DOHH2 (cell line): ENCODE measurements around the gene CACNA2D3.

Experiments used
- EZH2phosphoT487 ChIP-seq: fragments of 200-600 bp; sonication (generic); IDR thresholded peaks from 2 replicates; pipeline ENCODE4 v1.6.1; 2017; ENCODE audit warnings: borderline replicate concordance, mild to moderate bottlenecking, antibody characterized with exemption, low read length, moderate library complexity, mixed read lengths
- TF ChIP-seq, protein P1 (sequence below): fragments of 200-600 bp; sonication (generic); IDR thresholded peaks from one replicate; pipeline ENCODE4 v1.5.1; 2014; ENCODE audit warnings: antibody characterized with exemption, mild to moderate bottlenecking, low read depth, low read length; ENCODE audit not compliant: poor library complexity, severe bottlenecking

DNA sequence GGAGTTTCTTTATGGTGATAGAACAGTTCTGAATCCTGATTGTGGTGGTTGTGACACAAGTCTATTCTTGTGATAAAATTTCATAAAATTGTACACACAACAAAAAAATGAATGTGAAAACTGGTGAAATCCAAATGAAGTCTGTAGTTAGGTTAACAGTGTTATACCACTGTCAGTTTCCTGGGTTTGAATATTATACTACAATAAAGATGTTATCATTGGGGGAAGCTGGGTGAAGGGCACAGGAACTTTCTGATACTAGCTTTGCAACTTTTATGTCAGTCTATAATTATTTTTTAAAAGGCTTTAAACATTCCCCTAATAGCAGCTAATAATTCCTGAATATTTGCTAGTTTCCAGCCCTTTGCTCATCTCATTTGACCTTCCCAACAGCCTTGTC lies 485.7 kb downstream of the CACNA2D3 start:
- TF ChIP-seq, protein P1, sequence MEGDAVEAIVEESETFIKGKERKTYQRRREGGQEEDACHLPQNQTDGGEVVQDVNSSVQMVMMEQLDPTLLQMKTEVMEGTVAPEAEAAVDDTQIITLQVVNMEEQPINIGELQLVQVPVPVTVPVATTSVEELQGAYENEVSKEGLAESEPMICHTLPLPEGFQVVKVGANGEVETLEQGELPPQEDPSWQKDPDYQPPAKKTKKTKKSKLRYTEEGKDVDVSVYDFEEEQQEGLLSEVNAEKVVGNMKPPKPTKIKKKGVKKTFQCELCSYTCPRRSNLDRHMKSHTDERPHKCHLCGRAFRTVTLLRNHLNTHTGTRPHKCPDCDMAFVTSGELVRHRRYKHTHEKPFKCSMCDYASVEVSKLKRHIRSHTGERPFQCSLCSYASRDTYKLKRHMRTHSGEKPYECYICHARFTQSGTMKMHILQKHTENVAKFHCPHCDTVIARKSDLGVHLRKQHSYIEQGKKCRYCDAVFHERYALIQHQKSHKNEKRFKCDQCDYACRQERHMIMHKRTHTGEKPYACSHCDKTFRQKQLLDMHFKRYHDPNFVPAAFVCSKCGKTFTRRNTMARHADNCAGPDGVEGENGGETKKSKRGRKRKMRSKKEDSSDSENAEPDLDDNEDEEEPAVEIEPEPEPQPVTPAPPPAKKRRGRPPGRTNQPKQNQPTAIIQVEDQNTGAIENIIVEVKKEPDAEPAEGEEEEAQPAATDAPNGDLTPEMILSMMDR: no peak
- no peak for TF ChIP-seq EZH2phosphoT487
